ENCODE results near the gene CERS6. TPM values are rescaled to one million over a fixed set of nuclear protein-coding genes. Genes with fewer than 3 reads are reported as not detected.
A peak's percentile ranks its signal among the peaks of the same experiment; 100 is the strongest.

CERS6 gene
- total RNA-seq, 4 donors from 2014 or later = 45.0 to 61.2 (median 56.4) TPM

DNA sequence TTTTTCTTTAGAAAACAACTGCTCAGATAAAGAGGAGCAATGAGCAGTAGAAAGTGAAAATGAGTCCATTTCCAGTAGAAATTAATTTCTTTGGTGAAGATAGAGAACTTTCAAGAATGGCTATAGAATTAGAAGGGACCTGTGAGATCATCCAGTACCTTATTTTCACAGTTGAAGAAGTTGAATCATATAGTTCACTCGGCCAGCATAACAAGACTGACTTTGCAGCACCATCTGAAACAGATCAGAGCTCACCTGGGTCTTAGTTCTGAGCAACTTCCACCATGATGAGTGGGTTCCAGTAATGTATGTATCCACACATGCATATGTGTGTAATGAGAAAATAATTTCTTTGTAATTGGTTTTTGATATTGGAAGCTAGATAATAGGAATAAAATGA, 58.6 kb downstream of the CERS6 start:
- no peak for ATAC-seq
- H3K4me3 ChIP-seq = no peak overlapping the region
- H3K9me3 ChIP-seq = no peaks in the 10 kb centered on the region
- no peak for TF ChIP-seq POLR2A (IDR thresholded peaks at IDR 0.05)
- TF ChIP-seq, protein P1, sequence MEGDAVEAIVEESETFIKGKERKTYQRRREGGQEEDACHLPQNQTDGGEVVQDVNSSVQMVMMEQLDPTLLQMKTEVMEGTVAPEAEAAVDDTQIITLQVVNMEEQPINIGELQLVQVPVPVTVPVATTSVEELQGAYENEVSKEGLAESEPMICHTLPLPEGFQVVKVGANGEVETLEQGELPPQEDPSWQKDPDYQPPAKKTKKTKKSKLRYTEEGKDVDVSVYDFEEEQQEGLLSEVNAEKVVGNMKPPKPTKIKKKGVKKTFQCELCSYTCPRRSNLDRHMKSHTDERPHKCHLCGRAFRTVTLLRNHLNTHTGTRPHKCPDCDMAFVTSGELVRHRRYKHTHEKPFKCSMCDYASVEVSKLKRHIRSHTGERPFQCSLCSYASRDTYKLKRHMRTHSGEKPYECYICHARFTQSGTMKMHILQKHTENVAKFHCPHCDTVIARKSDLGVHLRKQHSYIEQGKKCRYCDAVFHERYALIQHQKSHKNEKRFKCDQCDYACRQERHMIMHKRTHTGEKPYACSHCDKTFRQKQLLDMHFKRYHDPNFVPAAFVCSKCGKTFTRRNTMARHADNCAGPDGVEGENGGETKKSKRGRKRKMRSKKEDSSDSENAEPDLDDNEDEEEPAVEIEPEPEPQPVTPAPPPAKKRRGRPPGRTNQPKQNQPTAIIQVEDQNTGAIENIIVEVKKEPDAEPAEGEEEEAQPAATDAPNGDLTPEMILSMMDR (IDR thresholded peaks at IDR 0.05) = no peak
- no peak for TF ChIP-seq EP300 (IDR thresholded peaks at IDR 0.05)
- TF ChIP-seq POLR2AphosphoS5 (IDR thresholded peaks at IDR 0.05) = no peak
- H3K27me3 ChIP-seq = no peaks in the 10 kb centered on the region
- peaks cover 7 to 58% (median 24%) of the 10 kb centered on the region in 3 donors for H3K4me1 ChIP-seq
- no peaks in the 10 kb centered on the region for H3K36me3 ChIP-seq
- H3K27ac ChIP-seq = peak overlapping the region; percentile 61 to 67 (median 66)
- WGBS, 2 donors (ENCODE audit: low coverage in 1 of 2) = 92 to 100% methylated on average over 1 of the region's 1 CpG

DNA sequence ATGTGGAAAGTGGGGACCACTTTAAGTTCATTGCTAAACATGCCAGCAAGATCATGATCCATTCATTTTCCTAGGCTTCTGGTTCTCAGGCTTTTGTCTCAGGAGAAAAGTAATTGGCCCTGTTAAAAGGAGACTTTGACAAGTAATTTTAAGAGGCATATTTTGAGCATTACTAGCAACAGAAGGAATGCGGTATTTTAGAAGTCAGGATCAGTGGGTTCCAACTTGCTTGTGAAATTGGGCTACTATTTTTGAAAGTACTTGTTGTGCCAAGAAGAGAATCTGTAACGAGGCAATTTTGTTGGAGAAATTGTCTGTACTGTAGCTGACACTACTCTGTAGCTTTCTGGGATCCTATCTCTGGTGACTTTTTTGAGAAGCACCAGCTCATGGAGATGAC, 59.4 kb downstream of the CERS6 start:
- peak; percentile 85 for ATAC-seq
- Histone ChIP-seq H3K27me3 (no peaks in the 10 kb centered on the region), H3K36me3 (no peaks in the 10 kb centered on the region), H3K9me3 (no peaks in the 10 kb centered on the region), H3K27ac (peak overlapping the region; percentile 61 to 69 (median 66)), H3K4me1 (peaks cover 7 to 58% (median 24%) of the 10 kb centered on the region in 3 donors), H3K4me3 (no peak overlapping the region)
- TF ChIP-seq POLR2AphosphoS5 (IDR thresholded peaks at IDR 0.05) (peak; percentile 91), EP300 (IDR thresholded peaks at IDR 0.05) (no peak)
- WGBS, 2 donors (ENCODE audit: low coverage in 1 of 2) = 5 to 6% methylated on average over 2 of the region's 2 CpGs

DNA sequence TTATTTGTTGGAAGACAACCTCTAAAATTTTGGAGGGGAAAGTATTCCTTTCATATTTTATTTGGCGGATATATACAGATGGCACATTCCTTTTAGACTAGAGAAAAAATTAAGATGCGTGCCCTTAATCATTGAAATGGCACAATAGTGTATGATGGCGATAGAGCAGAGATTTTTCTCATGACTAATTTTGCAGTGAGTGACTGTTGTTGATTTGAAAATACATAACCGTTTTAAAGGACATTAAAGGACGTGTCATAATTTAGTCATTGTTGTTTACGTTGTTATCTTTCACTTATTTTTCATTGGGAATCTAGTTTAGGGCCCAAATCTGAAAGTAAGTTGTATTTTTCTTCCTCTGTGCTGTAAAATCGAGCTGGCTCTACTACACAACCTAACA, 61.7 kb downstream of the CERS6 start:
- 71 to 81% methylated on average over 7 of the region's 7 CpGs for WGBS, 2 donors (ENCODE audit: low coverage in 1 of 2)
- H3K27ac ChIP-seq = peak overlapping the region; percentile 18 to 67 (median 52)
- no peaks in the 10 kb centered on the region for H3K9me3 ChIP-seq
- peaks cover 11 to 80% (median 35%) of the 10 kb centered on the region in 3 donors for H3K4me1 ChIP-seq
- peak; percentile 28 for TF ChIP-seq POLR2AphosphoS5 (IDR thresholded peaks at IDR 0.05)
- no peak for TF ChIP-seq POLR2A (IDR thresholded peaks at IDR 0.05)
- no peaks in the 10 kb centered on the region for H3K27me3 ChIP-seq
- no peaks in the 10 kb centered on the region for H3K36me3 ChIP-seq
- no peak overlapping the region for H3K4me3 ChIP-seq
- ATAC-seq = no peak

DNA sequence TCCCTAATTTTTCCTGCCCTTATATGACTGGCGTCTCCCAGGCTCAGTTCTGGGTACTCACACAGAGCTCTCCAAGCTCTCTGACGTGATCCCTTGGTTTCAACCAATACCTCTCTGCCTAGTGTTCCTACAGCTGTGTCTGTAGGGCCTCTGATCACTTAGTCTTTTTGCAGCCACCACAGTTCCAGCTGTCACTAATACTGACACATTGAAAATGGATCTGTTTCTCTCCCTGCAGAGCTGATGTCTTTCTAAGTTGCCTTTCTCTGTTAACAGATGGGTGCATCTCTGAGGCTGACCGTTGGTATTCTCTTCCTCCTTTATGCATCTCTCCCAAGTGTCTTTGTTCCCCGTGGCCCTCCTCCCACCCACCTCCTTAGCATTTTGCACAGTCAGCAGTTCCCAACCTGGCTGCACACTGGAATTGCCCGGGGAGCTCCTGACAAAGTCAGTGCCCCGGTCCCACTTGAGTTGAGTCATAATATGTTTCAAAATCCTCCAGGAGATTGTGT, 62.5 kb downstream of the CERS6 start:
- Histone ChIP-seq H3K4me1 (peaks cover 11 to 82% (median 35%) of the 10 kb centered on the region in 3 donors), H3K36me3 (no peaks in the 10 kb centered on the region), H3K27me3 (no peaks in the 10 kb centered on the region), H3K9me3 (no peaks in the 10 kb centered on the region), H3K27ac (peak overlapping the region; percentile 38 to 67 (median 58)), H3K4me3 (no peak overlapping the region)
- 45 to 46% methylated on average over 2 to 6 of the region's 6 CpGs for WGBS, 2 donors (ENCODE audit: low coverage in 1 of 2)
- ATAC-seq = peak; percentile 32
- TF ChIP-seq EP300 (IDR thresholded peaks at IDR 0.05) = no peak
- no peak for TF ChIP-seq POLR2A (IDR thresholded peaks at IDR 0.05)
- TF ChIP-seq, protein P1 (IDR thresholded peaks at IDR 0.05) = no peak
- TF ChIP-seq POLR2AphosphoS5 (IDR thresholded peaks at IDR 0.05) = no peak

GRCh38 chr2:168519534-168520308, 63.6 kb downstream of the CERS6 start:
- ATAC-seq = no peak
- H3K27me3 ChIP-seq = no peaks in the 10 kb centered on the region
- H3K4me3 ChIP-seq = no peak overlapping the region
- 90 to 95% methylated on average over 4 to 5 of the region's 5 CpGs for WGBS, 2 donors (ENCODE audit: low coverage in 1 of 2)
- TF ChIP-seq EP300 (IDR thresholded peaks at IDR 0.05) (no peak), POLR2A (IDR thresholded peaks at IDR 0.05) (no peak), POLR2AphosphoS5 (IDR thresholded peaks at IDR 0.05) (no peak)
- TF ChIP-seq, protein P1 (IDR thresholded peaks at IDR 0.05) = no peak
- no peak overlapping the region for H3K27ac ChIP-seq
- peaks cover 11 to 82% (median 30%) of the 10 kb centered on the region in 3 donors for H3K4me1 ChIP-seq
- H3K36me3 ChIP-seq = no peaks in the 10 kb centered on the region
- H3K9me3 ChIP-seq = no peaks in the 10 kb centered on the region
